Uterus (tissue), 2 donors: Measurements from ENCODE around the gene KLHL30.

Source experiments
- POLR2A ChIP-seq, 2 donors: fragments of 450-650 bp; IDR thresholded peaks; one replicate each; pipeline ENCODE4 v1.6.1; 2016; ENCODE audit warnings: antibody characterized with exemption in 2 of 2, mild to moderate bottlenecking in 1 of 2, moderate library complexity in 1 of 2
- TF ChIP-seq, protein P1 (sequence below), 4 experiments: fragments of 200-600 bp in 2 of 4; fragments of 450-650 bp in 2 of 4; sonication (generic) in 2 of 4; IDR thresholded peaks; one replicate each; pipeline ENCODE4 v1.5.1; 2016 to 2019; ENCODE audit warnings: antibody characterized with exemption in 4 of 4, mild to moderate bottlenecking in 2 of 4, moderate library complexity in 1 of 4

DNA sequence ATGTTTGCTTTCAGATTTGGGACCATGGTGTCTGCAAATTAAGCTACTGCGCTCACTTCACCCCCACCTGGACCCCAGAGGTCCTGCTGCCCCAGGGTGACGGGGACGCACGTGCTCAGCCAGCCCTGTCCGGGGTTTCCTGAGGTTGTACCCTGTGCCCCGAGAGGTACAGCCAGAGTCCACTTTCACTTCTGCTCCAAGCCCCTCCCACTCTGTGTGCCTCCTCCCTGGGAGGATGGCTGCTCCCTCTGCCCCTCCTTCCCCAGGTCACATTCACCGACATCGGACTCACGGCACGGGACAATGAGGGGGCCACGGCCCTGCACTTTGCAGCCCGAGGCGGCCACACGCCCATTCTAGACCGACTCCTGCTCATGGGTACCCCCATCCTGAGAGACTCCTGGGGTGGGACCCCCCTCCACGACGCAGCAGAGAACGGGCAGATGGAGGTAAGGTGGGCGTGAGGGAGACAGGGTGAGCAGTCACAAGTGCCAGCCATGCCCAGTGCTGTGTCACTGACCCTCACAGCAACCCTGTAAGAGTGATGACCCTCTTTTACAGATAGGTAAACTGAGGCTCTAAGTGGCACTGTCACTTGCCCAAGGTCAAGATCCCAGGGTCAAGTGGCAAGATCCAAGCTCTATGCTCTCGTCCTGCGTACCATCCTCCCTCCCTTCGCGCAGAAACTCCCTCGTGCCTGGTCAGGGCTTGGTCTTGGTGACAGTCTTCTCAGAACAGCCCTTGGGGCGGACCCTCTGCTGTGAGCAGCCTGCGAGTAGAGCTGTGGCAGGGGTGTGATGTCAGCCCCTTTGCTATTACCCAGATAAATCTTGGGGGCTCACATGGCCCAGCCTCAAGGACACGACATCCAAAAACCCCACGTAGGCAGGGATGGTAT lies 30.7 kb upstream of the KLHL30 start:
- TF ChIP-seq, protein P1, sequence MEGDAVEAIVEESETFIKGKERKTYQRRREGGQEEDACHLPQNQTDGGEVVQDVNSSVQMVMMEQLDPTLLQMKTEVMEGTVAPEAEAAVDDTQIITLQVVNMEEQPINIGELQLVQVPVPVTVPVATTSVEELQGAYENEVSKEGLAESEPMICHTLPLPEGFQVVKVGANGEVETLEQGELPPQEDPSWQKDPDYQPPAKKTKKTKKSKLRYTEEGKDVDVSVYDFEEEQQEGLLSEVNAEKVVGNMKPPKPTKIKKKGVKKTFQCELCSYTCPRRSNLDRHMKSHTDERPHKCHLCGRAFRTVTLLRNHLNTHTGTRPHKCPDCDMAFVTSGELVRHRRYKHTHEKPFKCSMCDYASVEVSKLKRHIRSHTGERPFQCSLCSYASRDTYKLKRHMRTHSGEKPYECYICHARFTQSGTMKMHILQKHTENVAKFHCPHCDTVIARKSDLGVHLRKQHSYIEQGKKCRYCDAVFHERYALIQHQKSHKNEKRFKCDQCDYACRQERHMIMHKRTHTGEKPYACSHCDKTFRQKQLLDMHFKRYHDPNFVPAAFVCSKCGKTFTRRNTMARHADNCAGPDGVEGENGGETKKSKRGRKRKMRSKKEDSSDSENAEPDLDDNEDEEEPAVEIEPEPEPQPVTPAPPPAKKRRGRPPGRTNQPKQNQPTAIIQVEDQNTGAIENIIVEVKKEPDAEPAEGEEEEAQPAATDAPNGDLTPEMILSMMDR (IDR thresholded peaks at IDR 0.05): no peak
- TF ChIP-seq POLR2A (IDR thresholded peaks at IDR 0.05): no peak
